Measurements from ENCODE around the gene CMTR1.
"Not testable (repeated sequence)": the region's sequence is repeated elsewhere in the genome, so short reads cannot be mapped to it uniquely, and the experiment has no call there.

- TF ChIP-seq CTCF (IDR thresholded peaks at IDR 0.05; ENCODE audit: low read depth, low read length, missing input control); TAF1 (conservative IDR thresholded peaks at IDR 0.05): not testable (repeated sequence)
These were observed 31.4 kb upstream of the CMTR1 start for GRCh38 chr6:37401658-37402057.
